GM18868 (cell line): ENCODE results near the gene CCNA2.
A peak's percentile ranks its signal among the peaks of the same experiment; 100 is the strongest.

Source experiments
- ATAC-seq: cut with Tn5 transposase; IDR thresholded peaks from one replicate; pipeline ENCODE4 v1.9.1; 2021; ENCODE audit warnings: mild to moderate bottlenecking, moderate library complexity; ENCODE audit not compliant: unreplicated experiment

Gene CCNA2

DNA sequence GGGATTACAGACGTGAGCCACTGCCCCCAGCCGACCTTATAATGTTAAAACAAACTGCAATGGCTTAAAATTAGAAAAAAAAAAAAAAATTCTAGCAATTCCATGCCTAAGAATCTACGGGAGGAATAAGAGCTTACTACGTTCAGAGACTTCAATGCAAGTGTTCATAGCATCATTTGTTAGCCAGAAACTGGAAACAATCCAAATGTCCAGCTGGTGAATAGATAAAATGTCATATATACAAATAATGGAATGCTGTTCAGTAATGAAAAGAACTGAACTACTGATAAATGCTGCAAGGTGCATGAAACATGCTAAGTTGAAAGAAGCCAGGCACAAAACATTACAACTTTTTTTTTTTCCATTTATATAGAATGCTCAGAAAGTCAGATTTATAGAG is 17.3 kb downstream of the CCNA2 start:
- no peak for ATAC-seq

GRCh38 chr4:121801715-121802075 is 22.0 kb downstream of the CCNA2 start:
- ATAC-seq: no peak

DNA sequence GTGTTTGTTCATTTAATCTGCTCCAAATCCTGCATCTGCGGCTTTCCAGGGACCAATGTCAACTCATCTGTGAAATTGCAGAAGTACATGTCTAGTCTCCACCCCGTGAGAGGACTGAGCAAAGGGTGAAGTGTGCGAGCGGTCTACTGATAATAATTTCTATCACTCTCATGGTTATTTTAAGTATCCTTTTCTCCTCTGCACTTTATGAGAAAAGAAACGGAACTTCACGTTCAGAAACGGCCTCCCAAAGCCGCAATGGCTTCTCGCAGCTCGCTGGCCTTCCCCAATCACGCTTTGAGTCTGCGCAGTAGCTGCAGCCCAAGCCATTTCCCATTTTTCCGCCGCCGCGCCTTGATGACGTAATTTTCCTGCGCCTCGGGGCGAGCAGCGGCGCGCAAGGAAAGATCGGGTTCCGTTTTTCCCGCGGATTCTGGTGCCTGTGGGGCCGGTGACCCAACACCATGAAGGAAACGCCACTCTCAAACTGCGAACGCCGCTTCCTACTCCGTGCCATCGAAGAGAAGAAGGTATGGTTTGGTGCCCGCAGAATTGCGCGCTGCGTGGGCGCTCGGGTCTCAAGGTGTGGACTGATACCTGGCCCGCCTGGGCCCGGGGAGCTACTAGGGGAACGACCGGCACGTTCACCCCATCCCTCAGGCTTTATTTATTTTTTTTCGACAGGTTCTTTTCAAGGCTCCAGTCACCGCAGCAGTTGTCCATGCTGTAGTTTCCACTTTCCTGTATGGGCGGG is 22.5 kb downstream of the CCNA2 start, which contains the start of gene EXOSC9:
EXOSC9 (plus strand) TSS at position 363 of the 754 bp plus-strand sequence; CDS start at position 465, 102 bp downstream.
- ATAC-seq: peak; percentile 85

- ATAC-seq: peak; percentile 33
Observed at GRCh38 chr4:121800638-121800960, 23.1 kb downstream of the CCNA2 start.

DNA sequence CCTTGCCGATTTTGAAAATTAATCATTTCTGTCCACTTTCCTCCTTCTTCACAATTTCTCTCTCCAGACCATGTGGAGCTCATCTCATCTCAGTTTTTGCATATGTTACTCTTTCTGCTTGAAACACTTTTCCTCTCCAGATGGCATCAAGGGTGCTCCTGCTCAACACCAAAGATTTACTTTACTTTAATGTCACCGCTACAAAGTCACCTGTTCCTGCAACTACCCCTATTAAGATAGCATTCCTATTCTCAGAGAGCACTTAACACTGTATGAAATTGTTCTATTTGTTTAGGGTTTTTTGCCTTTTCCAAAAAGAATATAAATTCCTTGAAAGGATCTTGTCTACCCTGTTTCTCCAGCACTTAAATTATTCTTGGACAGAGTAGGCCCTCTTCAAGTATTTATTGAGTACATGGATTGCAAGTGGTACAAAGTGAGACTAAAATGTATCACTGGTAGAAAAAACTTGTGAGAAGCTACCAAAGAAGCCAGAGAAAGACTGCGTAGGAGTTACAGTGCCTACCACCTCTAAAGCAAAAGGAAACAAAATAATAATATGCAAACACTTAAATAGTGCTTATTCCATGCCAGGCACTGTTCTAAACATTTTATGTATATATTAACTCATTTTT is 23.7 kb downstream of the CCNA2 start:
- no peak for ATAC-seq

DNA sequence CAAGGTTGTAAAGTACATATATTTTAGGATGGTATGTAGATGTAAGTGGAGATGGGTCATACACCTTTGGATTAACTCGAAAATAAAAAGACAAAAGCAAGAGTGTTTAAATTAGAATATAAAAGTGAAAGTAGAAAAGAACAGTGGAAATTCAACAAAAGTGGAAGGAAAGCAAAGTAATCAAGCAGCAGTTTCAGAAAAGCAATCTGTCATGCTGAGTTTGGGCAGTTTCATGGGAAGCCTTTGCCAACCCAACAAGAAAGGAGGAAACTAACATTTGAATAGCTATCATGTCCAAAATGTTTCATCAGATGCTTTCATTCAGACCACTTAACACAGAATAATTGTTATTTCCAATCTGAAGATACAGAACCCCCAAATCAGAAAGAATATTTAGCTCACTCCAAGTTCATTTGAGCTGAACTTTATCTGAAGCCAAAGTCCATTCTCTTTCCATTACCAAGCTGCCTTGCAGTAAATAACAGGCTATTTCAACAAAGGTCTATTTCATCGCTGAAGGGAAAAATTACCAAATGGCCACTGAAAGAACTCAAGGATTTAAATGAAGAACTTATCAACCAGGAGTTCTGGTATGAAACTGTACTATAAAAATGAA is 24.4 kb downstream of the CCNA2 start:
- ATAC-seq: no peak

DNA sequence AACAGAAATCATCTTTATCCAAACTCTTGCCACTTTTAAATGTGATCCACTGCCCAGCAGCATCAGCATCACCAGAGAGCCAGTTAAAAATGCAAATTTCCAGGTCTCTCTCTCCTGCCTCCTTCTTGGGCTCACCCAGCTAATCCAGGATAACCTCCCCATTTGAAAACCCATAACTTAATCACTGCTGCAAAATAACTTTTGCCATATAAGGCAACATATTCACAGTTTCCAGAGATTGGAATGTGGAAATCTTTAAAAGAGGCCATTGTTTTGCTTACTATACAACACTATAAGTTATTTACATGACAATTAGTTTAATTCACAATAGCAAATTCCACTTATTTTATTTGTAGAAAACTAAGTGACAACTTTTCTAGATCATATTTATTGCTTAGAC is 27.4 kb downstream of the CCNA2 start:
- no peak for ATAC-seq

DNA sequence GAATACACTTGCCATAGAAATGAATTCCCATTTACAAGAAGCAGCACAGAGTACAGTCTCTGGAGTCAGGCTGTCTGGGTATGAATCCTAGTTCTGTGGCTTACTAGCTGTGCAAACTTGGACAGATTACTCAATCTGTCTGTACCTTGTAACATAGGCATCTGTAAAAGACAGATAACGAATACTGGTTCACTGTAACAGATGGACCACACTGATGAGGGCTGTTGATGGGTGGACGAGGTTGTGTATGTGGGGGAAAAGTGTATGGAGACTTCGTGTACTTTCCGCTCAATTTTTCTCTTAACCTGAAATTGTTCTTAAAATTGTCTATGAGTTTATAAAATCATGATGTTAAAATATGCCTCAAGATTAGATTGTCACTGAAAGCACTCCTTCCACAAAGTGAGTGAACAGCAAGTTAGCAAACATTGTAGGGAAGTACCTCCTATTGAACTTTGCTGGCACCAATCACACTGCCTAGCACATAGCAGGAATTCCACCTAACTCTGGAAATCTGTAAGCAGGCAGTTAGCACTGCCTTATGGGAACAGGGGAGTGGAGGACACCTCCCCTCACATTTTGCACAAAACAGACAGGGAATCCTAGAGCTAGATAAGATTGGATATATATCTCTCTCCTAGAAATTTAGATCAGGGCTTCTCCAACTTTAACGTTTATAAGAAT is 29.0 kb downstream of the CCNA2 start:
- no peak for ATAC-seq

DNA sequence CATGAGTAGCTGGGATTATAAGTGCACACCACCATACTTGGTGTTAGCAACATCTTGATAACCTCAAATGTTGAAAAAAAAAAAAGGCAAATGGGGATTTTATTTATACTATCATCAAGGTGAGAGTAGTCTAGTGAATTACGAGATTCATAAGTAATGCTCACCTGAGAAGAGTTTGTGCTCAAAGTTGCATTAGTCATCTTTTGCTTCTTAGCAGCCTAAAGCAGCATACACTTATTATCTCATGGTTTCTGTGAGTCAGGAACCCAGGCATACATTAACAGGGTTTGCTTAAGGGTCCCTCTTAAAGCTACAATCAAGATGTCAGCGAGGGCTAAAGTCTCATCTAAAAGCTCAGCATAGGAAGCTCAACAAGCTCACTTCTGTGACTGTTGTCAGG is 30.7 kb downstream of the CCNA2 start:
- ATAC-seq: no peak

DNA sequence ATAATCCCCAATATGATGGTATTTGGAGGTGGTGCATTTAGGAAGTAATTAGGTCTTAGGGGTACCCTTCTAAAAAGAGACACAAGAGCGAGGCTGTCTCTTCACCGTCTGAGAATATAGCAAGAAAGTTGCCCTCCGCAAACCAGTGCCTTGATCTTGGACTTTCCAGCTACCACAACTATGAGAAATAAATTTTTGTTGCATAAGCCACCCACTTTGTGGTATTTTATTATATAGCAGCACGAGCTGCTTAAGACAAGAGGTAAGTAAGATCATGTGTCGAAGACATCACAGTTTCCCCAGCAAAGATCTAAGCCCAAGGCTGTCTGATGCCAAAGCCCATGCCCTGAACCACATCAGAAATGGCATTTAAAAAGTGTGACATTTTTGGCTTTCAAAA is 32.2 kb downstream of the CCNA2 start:
- ATAC-seq: no peak

DNA sequence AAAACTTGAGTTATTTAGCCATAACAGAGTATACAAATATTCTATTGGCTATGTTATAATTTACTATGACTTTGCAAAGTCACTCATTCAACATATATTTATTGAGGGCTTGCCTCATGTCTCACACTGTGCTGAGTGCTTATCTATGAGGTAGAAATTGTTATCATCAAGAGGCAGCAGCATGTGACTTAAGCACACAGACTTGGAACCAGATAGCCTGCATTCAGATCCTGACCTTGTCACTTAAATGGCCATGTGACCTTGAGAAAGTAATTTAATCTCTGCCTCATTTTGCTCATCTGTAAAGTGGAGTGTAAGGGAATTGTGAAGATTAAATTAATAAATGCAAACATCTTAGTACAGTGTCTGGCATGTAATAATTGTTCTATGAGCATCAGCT is 32.7 kb downstream of the CCNA2 start:
- no peak for ATAC-seq

GRCh38 chr4:121789960-121790829 is 33.5 kb downstream of the CCNA2 start:
- no peak for ATAC-seq

- no peak for ATAC-seq
Observed at GRCh38 chr4:121789455-121789854, 34.2 kb downstream of the CCNA2 start.

DNA sequence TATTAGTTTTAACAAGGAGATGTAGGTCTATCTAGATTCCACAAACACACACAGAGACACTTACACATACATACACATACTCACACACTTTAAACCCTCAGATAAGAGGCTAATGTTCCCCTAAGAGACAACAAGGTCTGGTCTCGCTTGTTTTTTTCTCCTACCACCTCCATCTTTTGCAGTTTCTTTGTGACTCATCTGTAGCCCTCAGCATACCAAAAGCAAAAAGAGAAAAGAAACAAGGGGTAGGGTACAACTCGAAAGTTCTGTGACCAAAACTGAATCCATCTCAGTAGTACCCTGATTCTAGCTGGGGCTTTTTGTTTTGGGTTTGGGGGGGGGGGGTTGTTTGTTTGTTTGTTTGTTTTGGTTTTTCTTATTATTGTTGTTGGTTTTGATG is 34.8 kb downstream of the CCNA2 start:
- peak; percentile 97 for ATAC-seq

GRCh38 chr4:121786221-121786620 is 37.5 kb downstream of the CCNA2 start:
- no peak for ATAC-seq

DNA sequence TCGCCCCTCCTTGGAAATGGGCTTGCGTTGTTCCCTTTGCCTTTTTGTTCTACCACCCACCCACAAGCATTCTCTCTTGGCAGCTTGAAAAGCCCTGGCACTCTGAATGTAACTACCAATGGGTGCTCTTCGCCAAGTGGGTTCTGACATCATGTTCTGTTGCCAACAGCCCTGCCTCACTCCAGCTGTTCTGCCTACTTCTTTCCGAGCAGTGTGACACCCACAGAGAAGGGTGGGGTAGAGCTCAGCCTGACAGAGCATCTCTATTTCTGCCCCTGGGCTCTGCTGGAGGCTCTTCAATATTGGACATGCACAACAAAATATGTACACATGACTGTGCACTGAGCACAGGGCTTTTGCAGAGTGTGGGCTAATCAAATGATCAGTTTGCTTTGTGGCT is 38.2 kb downstream of the CCNA2 start:
- ATAC-seq: no peak

DNA sequence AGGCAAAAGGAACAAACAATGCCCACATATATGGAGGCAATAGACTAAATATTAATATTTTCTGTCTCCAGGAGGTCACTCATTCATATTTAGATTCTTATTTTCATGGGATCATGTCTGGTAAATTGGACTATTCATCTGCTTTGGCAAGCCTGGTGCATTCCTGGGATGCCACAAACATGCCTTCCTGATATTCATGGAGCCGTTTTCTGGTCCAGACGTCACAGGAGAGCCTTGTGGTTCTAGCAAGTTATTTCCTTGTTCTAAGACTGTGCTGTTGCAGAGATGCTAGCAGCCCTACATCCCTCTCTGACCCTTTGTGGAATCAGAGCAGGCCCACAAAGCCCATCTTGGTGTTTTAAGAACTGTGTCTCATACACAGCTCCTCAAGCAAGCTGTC is 38.7 kb downstream of the CCNA2 start:
- no peak for ATAC-seq

GRCh38 chr4:121784401-121784800 is 39.3 kb downstream of the CCNA2 start:
- no peak for ATAC-seq

- ATAC-seq: no peak
Observed at GRCh38 chr4:121783210-121783609, 40.5 kb downstream of the CCNA2 start.

GRCh38 chr4:121778991-121779628 is 44.6 kb downstream of the CCNA2 start:
- ATAC-seq: no peak
